ENCODE measurements around the gene KMT2D.
A peak's percentile ranks its signal among the peaks of the same experiment; 100 is the strongest.

Gene KMT2D

DNA sequence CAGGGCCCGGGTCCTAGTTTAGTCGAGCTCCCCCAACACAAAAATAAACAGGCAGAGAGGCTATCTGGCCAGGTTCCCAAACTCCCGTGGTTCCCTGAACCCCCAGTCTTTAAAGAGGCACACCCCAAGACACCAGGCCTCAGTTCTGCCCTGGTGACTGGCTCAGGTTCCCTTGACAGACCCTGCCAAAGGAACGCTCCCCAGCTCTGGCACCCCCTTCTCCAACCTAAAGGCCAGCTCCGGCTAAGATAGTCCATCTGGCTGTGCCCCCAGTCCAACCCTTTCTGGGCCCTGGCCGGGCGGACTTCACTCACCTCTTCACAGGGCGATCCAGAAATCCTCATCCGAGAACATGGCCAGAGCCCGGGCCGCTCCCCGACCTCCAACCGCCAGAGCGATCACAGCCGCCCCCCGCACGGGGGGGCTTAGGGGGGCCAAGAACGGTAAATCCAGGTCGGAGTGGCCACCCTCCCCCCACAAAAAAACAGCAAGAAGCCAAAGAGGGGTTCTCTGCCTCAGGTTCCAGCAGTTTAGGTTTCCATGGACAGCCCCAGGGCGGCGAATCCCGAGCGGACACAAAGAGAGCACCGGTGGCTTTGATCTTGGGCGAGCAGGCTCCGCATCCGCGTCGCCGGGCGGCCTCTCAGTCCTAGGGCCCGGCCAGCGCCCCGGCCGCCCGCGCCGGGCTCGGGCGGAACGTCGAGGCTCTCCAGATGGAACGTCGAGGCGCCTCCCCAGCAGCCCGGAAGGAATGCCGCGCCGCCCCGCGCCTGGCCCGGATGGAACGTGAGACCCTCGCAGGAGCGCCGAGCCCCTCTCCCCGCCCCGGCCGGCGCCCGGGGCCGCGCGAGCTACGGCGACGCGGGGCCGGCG, 1.1 kb downstream of the KMT2D start:
- Histone ChIP-seq H3K9ac (peak overlapping the region; percentile 96 to 100 (median 99)), H3K27ac (peak overlapping the region; percentile 96 to 100 (median 99)), H3K9me3 (replicated peaks in 1 of 11) (no peaks in the 10 kb centered on the region), H3K4me2 (peak overlapping the region; percentile 91 to 100 (median 98)), H3K27me3 (no peaks in the 10 kb centered on the region), H4K20me1 (peaks cover 41 to 55% (median 45%) of the 10 kb centered on the region in 11 experiments), H3K36me3 (peaks cover 9 to 14% (median 13%) of the 10 kb centered on the region in 11 experiments), H3K4me1 (peaks cover 35 to 52% (median 40%) of the 10 kb centered on the region in 10 experiments), H3K4me3 (peak overlapping the region; percentile 91 to 100 (median 98))
- TF ChIP-seq Cebpa-rat (IDR thresholded peaks at IDR 0.05) = no peak

DNA sequence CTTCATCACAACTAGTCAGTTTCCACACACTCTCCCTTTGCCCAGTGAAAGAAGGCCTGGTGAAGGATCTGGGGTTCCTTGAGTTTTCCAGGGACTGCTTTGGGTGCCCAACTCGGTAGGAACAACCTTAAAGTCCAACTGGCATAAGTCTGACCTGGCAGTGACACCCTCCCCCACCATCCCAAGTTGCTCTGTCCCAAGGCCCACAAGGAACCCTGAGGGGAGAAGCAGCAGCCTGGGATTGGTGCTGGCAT, 1.6 kb downstream of the KMT2D start:
- no peaks in the 10 kb centered on the region for H3K27me3 ChIP-seq
- peak overlapping the region; percentile 91 to 100 (median 98) for H3K4me2 ChIP-seq
- peak overlapping the region; percentile 91 to 100 (median 98) for H3K4me3 ChIP-seq
- no peaks in the 10 kb centered on the region for H3K9me3 ChIP-seq (replicated peaks in 1 of 11)
- peaks cover 35 to 49% (median 39%) of the 10 kb centered on the region in 10 experiments for H3K4me1 ChIP-seq
- H3K27ac ChIP-seq = peak overlapping the region; percentile 96 to 100 (median 99)
- peaks cover 15 to 19% (median 19%) of the 10 kb centered on the region in 11 experiments for H3K36me3 ChIP-seq
- H4K20me1 ChIP-seq = peaks cover 46 to 61% (median 50%) of the 10 kb centered on the region in 11 experiments
- peak overlapping the region; percentile 96 to 100 (median 99) for H3K9ac ChIP-seq
- no peak for TF ChIP-seq Cebpa-rat (IDR thresholded peaks at IDR 0.05)

DNA sequence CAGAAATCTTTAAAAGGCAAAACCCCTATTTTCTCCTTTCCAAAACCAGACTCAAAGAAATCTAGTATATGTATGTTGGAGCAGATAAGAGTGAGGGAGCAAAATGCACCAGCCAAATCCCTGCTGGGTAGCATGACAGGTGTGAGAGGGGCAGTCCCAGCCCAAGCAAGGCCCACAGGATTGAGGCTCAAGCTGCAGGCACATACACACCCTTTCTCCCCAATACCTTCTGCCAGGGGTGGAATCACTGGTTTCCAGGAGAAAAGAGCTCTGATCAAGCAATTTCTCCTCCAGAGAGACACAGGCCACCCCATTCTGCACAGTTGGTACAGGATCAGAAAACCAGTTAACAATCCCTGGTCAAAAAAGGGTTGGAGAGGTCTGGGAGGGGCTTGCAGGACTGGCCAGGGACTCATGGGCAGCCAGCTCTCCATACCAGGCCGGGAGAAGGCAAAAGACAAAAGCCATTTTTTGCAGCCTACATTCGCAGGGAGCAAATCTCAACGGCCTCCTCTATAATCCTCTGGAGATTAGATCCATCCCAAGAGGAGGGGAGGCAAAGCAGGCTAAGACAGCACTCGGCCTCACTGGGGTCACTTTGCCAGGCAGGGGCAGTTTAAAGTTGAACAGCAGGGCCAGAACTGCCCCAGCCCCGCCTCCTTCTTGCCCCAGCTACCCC, 2.1 kb downstream of the KMT2D start:
- Histone ChIP-seq H3K4me2 (peak overlapping the region; percentile 91 to 100 (median 98)), H4K20me1 (peaks cover 51 to 66% (median 55%) of the 10 kb centered on the region in 11 experiments)

GRCh38 chr12:49057888-49058287, 2.7 kb downstream of the KMT2D start:
- Histone ChIP-seq H3K36me3 (peaks cover 26 to 30% (median 29%) of the 10 kb centered on the region in 11 experiments), H3K27ac (peak overlapping the region; percentile 96 to 100 (median 99); a peak in 21 of 22 replicates), H4K20me1 (peaks cover 57 to 72% (median 61%) of the 10 kb centered on the region in 11 experiments), H3K4me1 (peaks cover 35 to 43% (median 39%) of the 10 kb centered on the region in 10 experiments), H3K27me3 (no peaks in the 10 kb centered on the region), H3K4me2 (peak overlapping the region; percentile 91 to 100 (median 98)), H3K4me3 (peak overlapping the region; percentile 91 to 100 (median 98)), H3K9me3 (replicated peaks in 1 of 11) (no peaks in the 10 kb centered on the region), H3K9ac (peak overlapping the region; percentile 96 to 100 (median 99))
- TF ChIP-seq Cebpa-rat (IDR thresholded peaks at IDR 0.05) = no peak

More for the DNA sequence above, 2.1 kb downstream of the KMT2D start:
- Histone ChIP-seq H3K27ac (peak overlapping the region; percentile 96 to 100 (median 99)), H3K36me3 (peaks cover 19 to 24% (median 23%) of the 10 kb centered on the region in 11 experiments), H3K9ac (peak overlapping the region; percentile 96 to 100 (median 99)), H3K27me3 (no peaks in the 10 kb centered on the region), H3K4me3 (peak overlapping the region; percentile 91 to 100 (median 98)), H3K9me3 (replicated peaks in 1 of 11) (no peaks in the 10 kb centered on the region), H3K4me1 (peaks cover 35 to 45% (median 39%) of the 10 kb centered on the region in 10 experiments)
- no peak for TF ChIP-seq Cebpa-rat (IDR thresholded peaks at IDR 0.05)

DNA sequence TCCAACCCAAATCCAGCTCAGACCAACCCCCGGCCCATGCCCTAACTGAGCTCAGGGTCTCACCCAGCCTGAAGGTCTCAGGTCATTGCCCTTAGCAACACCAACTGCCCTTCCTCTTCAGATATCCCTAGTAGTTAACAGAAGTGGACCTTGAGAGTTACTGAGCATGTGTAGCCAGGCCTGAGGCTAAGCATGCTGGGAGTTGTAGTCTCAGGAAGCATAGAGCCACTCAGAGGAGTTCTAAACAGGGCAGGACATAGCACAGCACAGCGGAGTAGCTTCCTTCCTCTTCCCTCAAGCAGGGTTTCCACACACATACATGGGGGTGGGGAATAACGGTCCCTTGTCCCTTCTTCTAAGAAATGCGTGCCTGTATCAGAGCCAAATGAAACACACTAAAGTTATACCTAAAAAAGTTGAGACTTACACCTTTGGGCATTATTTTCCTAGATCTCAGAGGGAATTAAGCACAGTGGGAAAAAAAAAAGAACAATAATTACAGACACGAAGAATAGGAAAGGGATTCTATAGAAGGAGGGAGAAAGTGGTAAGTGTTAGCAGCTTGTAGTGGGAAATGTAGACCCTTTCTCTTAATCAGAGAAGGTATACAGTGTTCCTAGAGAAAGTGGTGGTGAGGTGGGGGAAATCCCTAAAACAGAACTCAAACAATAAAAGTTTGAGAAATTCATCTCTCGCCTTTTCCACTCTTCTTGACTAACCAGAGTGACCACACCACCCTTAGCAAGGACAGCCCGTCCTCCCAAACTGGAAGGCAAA, 4.4 kb downstream of the KMT2D start:
- H3K9me3 ChIP-seq (replicated peaks in 1 of 11) = no peaks in the 10 kb centered on the region
- no peaks in the 10 kb centered on the region for H3K27me3 ChIP-seq
- H3K4me1 ChIP-seq = peaks cover 27 to 32% (median 30%) of the 10 kb centered on the region in 10 experiments
- peaks cover 43 to 47% (median 47%) of the 10 kb centered on the region in 11 experiments for H3K36me3 ChIP-seq
- peak overlapping the region; percentile 96 to 100 (median 99); a peak in 21 of 22 replicates for H3K27ac ChIP-seq
- peaks cover 74 to 89% (median 79%) of the 10 kb centered on the region in 11 experiments for H4K20me1 ChIP-seq
- peak overlapping the region; percentile 91 to 100 (median 98) for H3K4me3 ChIP-seq
- peak overlapping the region; percentile 96 to 100 (median 99) for H3K9ac ChIP-seq
- peak overlapping the region; percentile 91 to 100 (median 98) for H3K4me2 ChIP-seq
- no peak for TF ChIP-seq Cebpa-rat (IDR thresholded peaks at IDR 0.05)

GRCh38 chr12:49055092-49055491, 5.5 kb downstream of the KMT2D start:
- Histone ChIP-seq H3K4me3 (no peak overlapping the region), H3K4me2 (peak overlapping the region; percentile 91 to 100 (median 98)), H3K9me3 (replicated peaks in 1 of 11) (no peaks in the 10 kb centered on the region), H3K27me3 (no peaks in the 10 kb centered on the region), H3K4me1 (peaks cover 27 to 31% (median 29%) of the 10 kb centered on the region in 10 experiments), H4K20me1 (peaks cover 85 to 100% (median 89%) of the 10 kb centered on the region in 11 experiments), H3K36me3 (peaks cover 54 to 58% (median 57%) of the 10 kb centered on the region in 11 experiments), H3K9ac (peak overlapping the region in 9 of 11 experiments; percentile 3 to 100 (median 99); a peak in 15 of 22 replicates), H3K27ac (peak overlapping the region in 8 of 11 experiments; percentile 96 to 100 (median 99); a peak in 8 of 22 replicates)
- TF ChIP-seq Cebpa-rat (IDR thresholded peaks at IDR 0.05) = no peak

DNA sequence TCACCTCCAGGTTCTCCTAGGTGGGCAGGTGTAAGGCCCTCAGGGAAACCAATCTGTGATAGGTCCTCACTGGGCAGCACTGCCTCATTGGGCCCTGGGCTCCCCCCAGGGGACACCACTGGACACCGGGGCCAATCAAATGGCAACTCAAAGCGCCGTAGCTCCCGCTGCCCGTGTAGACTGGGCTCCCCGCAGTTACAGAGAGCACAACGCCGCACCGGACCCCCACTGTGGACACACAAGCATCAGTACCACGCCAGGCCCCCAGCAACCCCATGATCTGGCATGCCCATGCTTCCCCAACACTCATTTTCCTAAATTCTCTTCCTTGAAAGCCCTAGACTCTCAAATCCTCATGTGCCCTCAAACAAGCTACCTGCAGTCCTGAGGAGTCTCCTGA, 6.1 kb downstream of the KMT2D start:
- Histone ChIP-seq H3K27me3 (no peaks in the 10 kb centered on the region), H3K4me1 (peaks cover 27 to 31% (median 29%) of the 10 kb centered on the region in 10 experiments), H3K9me3 (replicated peaks in 1 of 11) (no peaks in the 10 kb centered on the region), H3K27ac (0 out of 22 replicates have a peak overlapping the region, but pooled peaks of 2 of the 11 experiments have one; percentile 9 to 96), H3K4me2 (no peak overlapping the region), H4K20me1 (peaks cover 91 to 100% (median 95%) of the 10 kb centered on the region in 11 experiments), H3K4me3 (no peak overlapping the region), H3K9ac (peak overlapping the region in 6 of 11 experiments; percentile 37 to 100 (median 99); a peak in 6 of 22 replicates), H3K36me3 (peaks cover 59 to 64% (median 63%) of the 10 kb centered on the region in 11 experiments)
- TF ChIP-seq Cebpa-rat (IDR thresholded peaks at IDR 0.05) = no peak

DNA sequence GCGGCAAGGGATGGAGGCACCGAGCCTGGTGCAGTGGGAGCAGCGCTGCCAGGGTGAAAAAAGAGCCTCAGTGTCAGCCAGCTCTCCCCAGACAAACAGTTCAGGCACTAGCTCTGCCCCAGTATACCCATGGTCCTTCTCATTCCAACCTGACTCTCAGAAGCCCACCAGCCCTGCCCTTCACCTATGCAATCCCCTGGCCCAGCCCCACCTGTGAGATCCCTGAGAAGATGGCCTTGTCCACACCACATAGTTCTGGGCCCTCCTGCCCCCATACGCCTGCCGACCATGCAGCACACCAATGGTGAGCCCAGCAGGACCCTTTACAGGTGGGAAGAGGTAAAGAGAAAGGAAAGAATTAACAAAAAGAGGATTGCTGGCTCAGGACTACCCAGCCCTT, 6.5 kb downstream of the KMT2D start:
- H3K4me3 ChIP-seq = no peak overlapping the region
- no peak for TF ChIP-seq Cebpa-rat (IDR thresholded peaks at IDR 0.05)
- H3K4me2 ChIP-seq = no peak overlapping the region
- H3K9ac ChIP-seq = peak overlapping the region in 4 of 11 experiments; percentile 37 to 100 (median 99); a peak in 6 of 22 replicates
- H3K27ac ChIP-seq = no peak overlapping the region; a peak in 1 of 22 replicates
- no peaks in the 10 kb centered on the region for H3K9me3 ChIP-seq (replicated peaks in 1 of 11)
- no peaks in the 10 kb centered on the region for H3K27me3 ChIP-seq
- peaks cover 27 to 31% (median 29%) of the 10 kb centered on the region in 10 experiments for H3K4me1 ChIP-seq
- H4K20me1 ChIP-seq = peaks cover 91 to 100% (median 96%) of the 10 kb centered on the region in 11 experiments
- H3K36me3 ChIP-seq = peaks cover 64 to 68% (median 67%) of the 10 kb centered on the region in 11 experiments

Data from BLaER1 treated with 17β-estradiol and CSF1 and Interleukin-3, amounts not matched to agents 10 nM and 100 nM (cell line).